ENCODE data around the gene ZBTB20. TPM values are rescaled to one million over a fixed set of nuclear protein-coding genes. Genes with fewer than 3 reads are reported as not detected.

Gene ZBTB20
- total RNA-seq, 1 experiment from 2014 or later = 3.7 TPM

DNA sequence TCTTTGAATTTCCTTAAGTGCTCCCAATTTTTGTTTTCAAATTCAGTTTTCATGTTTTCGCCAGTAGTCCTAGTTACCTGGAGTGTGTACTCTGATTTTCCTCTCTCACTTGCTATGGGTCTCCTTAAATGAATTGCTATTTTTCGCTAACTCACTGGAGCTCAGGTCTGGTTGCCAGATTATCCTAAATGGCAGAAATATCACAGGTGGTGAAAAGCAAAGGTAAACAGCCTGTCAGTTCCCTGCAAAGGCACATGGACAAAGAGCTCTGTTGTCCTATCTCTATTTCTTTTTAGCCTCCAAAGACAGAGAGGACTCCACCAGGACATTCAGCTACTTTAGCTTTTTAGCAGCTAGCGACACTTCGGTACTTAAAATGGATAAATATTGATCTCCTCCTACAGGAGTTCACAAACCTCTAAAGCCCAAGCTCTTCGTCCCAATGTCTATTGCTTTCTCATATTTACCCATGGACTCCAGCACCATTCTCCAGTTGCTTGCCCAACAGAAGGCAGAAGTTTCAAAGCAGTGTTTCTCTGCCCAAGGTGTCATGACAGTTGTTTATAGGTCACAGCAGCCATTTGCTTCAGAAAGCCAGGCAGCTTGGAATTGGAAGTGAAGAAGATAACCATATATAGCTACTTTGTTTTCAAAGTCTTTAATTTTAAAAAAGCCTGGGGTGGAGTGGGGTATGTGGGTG is 12.3 kb downstream of the ZBTB20 start:
- Histone ChIP-seq H3K4me2 (ENCODE audit: low read length) (no peak overlapping the region), H3K4me1 (ENCODE audit: insufficient read depth, low read length) (no peaks in the 10 kb centered on the region), H3K9me2 (replicated peaks; ENCODE audit: low read length) (no peaks in the 10 kb centered on the region), H4K20me1 (ENCODE audit: low read length) (no peaks in the 10 kb centered on the region), H3K36me3 (ENCODE audit: low read depth, low read length) (no peaks in the 10 kb centered on the region), H3K79me2 (ENCODE audit: low read length) (no peaks in the 10 kb centered on the region), H3K27ac (ENCODE audit: low read length) (no peak overlapping the region), H3K9ac (ENCODE audit: low read length) (no peak overlapping the region), H3K4me3 (ENCODE audit: low read length) (no peak overlapping the region), H3K9me3 (ENCODE audit: low read length) (no peaks in the 10 kb centered on the region), H3F3A (ENCODE audit: low read length, unreplicated experiment) (no peaks in the 10 kb centered on the region), H3K27me3 (ENCODE audit: low read length) (no peaks in the 10 kb centered on the region), H2AFZ (ENCODE audit: low read length) (no peak overlapping the region)
- ChIA-PET CTCF (no interaction called here), POLR2A (ENCODE audit: unreplicated experiment) (interaction anchor here (0.6 kb wide), 1 partner anchor 12 kb away, joined by 4 read pairs; no protein-coding TSS in a partner anchor)
- ATAC-seq (no peak), DNase-seq (no peak)
- BruUV-seq (replicated peaks) = no TSS peak
- no peak for TF ChIP-seq EZH2phosphoT487 (IDR thresholded peaks at IDR 0.05; ENCODE audit: borderline replicate concordance, low read length)
- intact Hi-C loops (cut with micrococcal nuclease) = no loop called here

DNA sequence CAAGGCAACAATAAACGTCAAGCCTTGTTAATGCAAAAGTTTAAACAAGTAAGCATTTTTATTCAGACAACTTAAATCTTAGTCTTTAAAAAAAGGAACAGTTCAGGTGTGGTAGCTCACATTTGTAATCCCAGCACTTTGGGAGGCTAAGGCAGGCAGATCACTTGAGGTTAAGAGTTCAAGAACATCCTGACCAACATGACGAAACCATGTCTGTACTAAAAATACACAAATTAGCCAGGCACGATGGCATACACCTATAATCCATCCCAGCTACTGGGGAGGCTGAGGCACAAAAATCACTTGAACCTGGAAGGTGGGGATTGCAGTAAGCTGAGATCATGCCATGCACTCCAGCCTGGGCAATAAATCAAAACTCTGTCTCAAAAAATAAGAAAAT is 19.9 kb downstream of the ZBTB20 start:
- ChIA-PET POLR2A (ENCODE audit: unreplicated experiment) (no interaction called here), CTCF (no interaction called here)
- Histone ChIP-seq H3K27me3 (ENCODE audit: low read length) (0 out of 2 replicates have a peak, but pooled peaks cover 5% of the 10 kb centered on the region), H3K4me3 (ENCODE audit: low read length) (no peak overlapping the region), H3K9ac (ENCODE audit: low read length) (no peak overlapping the region), H3K9me2 (replicated peaks; ENCODE audit: low read length) (no peaks in the 10 kb centered on the region), H3K9me3 (ENCODE audit: low read length) (no peaks in the 10 kb centered on the region), H3K4me1 (ENCODE audit: insufficient read depth, low read length) (no peaks in the 10 kb centered on the region), H4K20me1 (ENCODE audit: low read length) (no peaks in the 10 kb centered on the region), H2AFZ (ENCODE audit: low read length) (no peak overlapping the region), H3K4me2 (ENCODE audit: low read length) (no peak overlapping the region), H3F3A (ENCODE audit: low read length, unreplicated experiment) (no peaks in the 10 kb centered on the region), H3K36me3 (ENCODE audit: low read depth, low read length) (no peaks in the 10 kb centered on the region), H3K27ac (ENCODE audit: low read length) (no peak overlapping the region), H3K79me2 (ENCODE audit: low read length) (no peaks in the 10 kb centered on the region)
- DNase-seq (no peak), ATAC-seq (no peak)
- BruUV-seq (replicated peaks) = no TSS peak
- intact Hi-C loops (cut with micrococcal nuclease) = no loop called here
- TF ChIP-seq, protein P1, sequence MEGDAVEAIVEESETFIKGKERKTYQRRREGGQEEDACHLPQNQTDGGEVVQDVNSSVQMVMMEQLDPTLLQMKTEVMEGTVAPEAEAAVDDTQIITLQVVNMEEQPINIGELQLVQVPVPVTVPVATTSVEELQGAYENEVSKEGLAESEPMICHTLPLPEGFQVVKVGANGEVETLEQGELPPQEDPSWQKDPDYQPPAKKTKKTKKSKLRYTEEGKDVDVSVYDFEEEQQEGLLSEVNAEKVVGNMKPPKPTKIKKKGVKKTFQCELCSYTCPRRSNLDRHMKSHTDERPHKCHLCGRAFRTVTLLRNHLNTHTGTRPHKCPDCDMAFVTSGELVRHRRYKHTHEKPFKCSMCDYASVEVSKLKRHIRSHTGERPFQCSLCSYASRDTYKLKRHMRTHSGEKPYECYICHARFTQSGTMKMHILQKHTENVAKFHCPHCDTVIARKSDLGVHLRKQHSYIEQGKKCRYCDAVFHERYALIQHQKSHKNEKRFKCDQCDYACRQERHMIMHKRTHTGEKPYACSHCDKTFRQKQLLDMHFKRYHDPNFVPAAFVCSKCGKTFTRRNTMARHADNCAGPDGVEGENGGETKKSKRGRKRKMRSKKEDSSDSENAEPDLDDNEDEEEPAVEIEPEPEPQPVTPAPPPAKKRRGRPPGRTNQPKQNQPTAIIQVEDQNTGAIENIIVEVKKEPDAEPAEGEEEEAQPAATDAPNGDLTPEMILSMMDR (conservative IDR thresholded peaks at IDR 0.05; ENCODE audit: low read depth, low read length) = no peak
- TF ChIP-seq EZH2 (IDR thresholded peaks at IDR 0.05; ENCODE audit: low read length, unreplicated experiment) (no peak), EZH2phosphoT487 (IDR thresholded peaks at IDR 0.05; ENCODE audit: borderline replicate concordance, low read length) (no peak)

DNA sequence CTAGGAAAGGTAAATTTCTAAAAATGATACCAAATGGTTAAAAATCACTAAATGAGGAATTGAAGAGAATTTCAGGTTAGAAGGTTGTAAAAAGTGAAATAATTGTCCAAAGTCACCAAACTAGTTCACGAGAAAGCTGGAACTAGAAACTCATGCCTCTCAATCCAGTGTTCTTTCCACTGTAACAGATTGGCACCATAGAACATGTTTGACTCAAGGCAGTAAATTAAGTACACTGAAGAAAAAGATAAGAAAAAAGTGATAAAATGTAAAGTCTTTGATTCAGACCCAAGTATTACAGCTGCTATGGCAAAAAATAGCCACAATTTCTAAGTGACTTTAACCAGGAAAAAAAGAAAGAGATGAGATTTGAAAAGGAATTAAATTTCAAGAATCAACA is 26.5 kb downstream of the ZBTB20 start:
- intact Hi-C loops (cut with micrococcal nuclease) = no loop called here
- Histone ChIP-seq H2AFZ (ENCODE audit: low read length) (no peak overlapping the region), H3K36me3 (ENCODE audit: low read depth, low read length) (no peaks in the 10 kb centered on the region), H3K9ac (ENCODE audit: low read length) (no peak overlapping the region), H3K4me3 (ENCODE audit: low read length) (no peak overlapping the region), H3K27me3 (ENCODE audit: low read length) (0 out of 2 replicates have a peak, but pooled peaks cover 5% of the 10 kb centered on the region), H3K27ac (ENCODE audit: low read length) (no peak overlapping the region), H3K9me3 (ENCODE audit: low read length) (no peaks in the 10 kb centered on the region), H3K9me2 (replicated peaks; ENCODE audit: low read length) (no peaks in the 10 kb centered on the region), H3F3A (ENCODE audit: low read length, unreplicated experiment) (no peaks in the 10 kb centered on the region), H3K4me2 (ENCODE audit: low read length) (no peak overlapping the region), H3K4me1 (ENCODE audit: insufficient read depth, low read length) (no peaks in the 10 kb centered on the region), H3K79me2 (ENCODE audit: low read length) (no peaks in the 10 kb centered on the region), H4K20me1 (ENCODE audit: low read length) (no peaks in the 10 kb centered on the region)
- ChIA-PET CTCF (no interaction called here), POLR2A (ENCODE audit: unreplicated experiment) (no interaction called here)
- TF ChIP-seq EZH2 (IDR thresholded peaks at IDR 0.05; ENCODE audit: low read length, unreplicated experiment) = no peak
- TF ChIP-seq, protein P1 (conservative IDR thresholded peaks at IDR 0.05; ENCODE audit: low read depth, low read length) = no peak
- no peak for TF ChIP-seq EZH2phosphoT487 (IDR thresholded peaks at IDR 0.05; ENCODE audit: borderline replicate concordance, low read length)
- no peak for ATAC-seq
- no peak for DNase-seq
- no TSS peak for BruUV-seq (replicated peaks)

Data from PC-3 (cell line).